HG03571 (cell line): Measurements from ENCODE around the gene B4GALNT3.

Source experiments
- ATAC-seq: cut with Tn5 transposase; IDR thresholded peaks from one replicate; pipeline ENCODE4 v1.9.1; 2021; ENCODE audit not compliant: unreplicated experiment

The B4GALNT3 gene

GRCh38 chr12:508145-508544 lies 48.4 kb downstream of the B4GALNT3 start:
- ATAC-seq: no peak

- ATAC-seq: no peak
Measured at GRCh38 chr12:508795-509194, 49.1 kb downstream of the B4GALNT3 start.

- ATAC-seq: no peak
Measured at GRCh38 chr12:509500-509899, 49.8 kb downstream of the B4GALNT3 start.

- ATAC-seq: no peak
Measured at GRCh38 chr12:510071-510825, 50.5 kb downstream of the B4GALNT3 start.

- ATAC-seq: no peak
Measured at GRCh38 chr12:512933-513332, 53.2 kb downstream of the B4GALNT3 start.

- ATAC-seq: no peak
Measured at GRCh38 chr12:513446-513845, 53.7 kb downstream of the B4GALNT3 start.

GRCh38 chr12:517538-517937 lies 57.8 kb downstream of the B4GALNT3 start:
- no peak for ATAC-seq

GRCh38 chr12:520119-520518 lies 60.4 kb downstream of the B4GALNT3 start:
- ATAC-seq: no peak

- no peak for ATAC-seq
Measured at GRCh38 chr12:522692-523378, 63.1 kb downstream of the B4GALNT3 start.

- no peak for ATAC-seq
Measured at GRCh38 chr12:524167-524951, 64.6 kb downstream of the B4GALNT3 start.

GRCh38 chr12:526089-526488 lies 66.3 kb downstream of the B4GALNT3 start:
- ATAC-seq: no peak

GRCh38 chr12:527241-527640 lies 67.5 kb downstream of the B4GALNT3 start:
- no peak for ATAC-seq

- ATAC-seq: no peak
Measured at GRCh38 chr12:527729-528128, 68.0 kb downstream of the B4GALNT3 start.

GRCh38 chr12:530308-530707 lies 70.6 kb downstream of the B4GALNT3 start:
- no peak for ATAC-seq

GRCh38 chr12:530821-531220 lies 71.1 kb downstream of the B4GALNT3 start:
- no peak for ATAC-seq

GRCh38 chr12:531951-532585 lies 72.3 kb downstream of the B4GALNT3 start:
- no peak for ATAC-seq

GRCh38 chr12:532908-533565 lies 73.3 kb downstream of the B4GALNT3 start:
- no peak for ATAC-seq

- no peak for ATAC-seq
Measured at GRCh38 chr12:533718-534117, 74.0 kb downstream of the B4GALNT3 start.

- no peak for ATAC-seq
Measured at GRCh38 chr12:534216-534615, 74.5 kb downstream of the B4GALNT3 start.

- no peak for ATAC-seq
Measured at GRCh38 chr12:535396-535795, 75.7 kb downstream of the B4GALNT3 start.

- no peak for ATAC-seq
Measured at GRCh38 chr12:536751-537245, 77.1 kb downstream of the B4GALNT3 start.
